NOMO-1 treated with DMSO at 0.1 percent for 48 hours (cell line): Measurements from ENCODE around the gene HOXA10.

ENCODE experiments used
- DNase-seq: peaks from one replicate; lab custom pipeline; 2025; ENCODE audit not compliant: unreplicated experiment; lab: John Stamatoyannopoulos, UW

Gene HOXA10

DNA sequence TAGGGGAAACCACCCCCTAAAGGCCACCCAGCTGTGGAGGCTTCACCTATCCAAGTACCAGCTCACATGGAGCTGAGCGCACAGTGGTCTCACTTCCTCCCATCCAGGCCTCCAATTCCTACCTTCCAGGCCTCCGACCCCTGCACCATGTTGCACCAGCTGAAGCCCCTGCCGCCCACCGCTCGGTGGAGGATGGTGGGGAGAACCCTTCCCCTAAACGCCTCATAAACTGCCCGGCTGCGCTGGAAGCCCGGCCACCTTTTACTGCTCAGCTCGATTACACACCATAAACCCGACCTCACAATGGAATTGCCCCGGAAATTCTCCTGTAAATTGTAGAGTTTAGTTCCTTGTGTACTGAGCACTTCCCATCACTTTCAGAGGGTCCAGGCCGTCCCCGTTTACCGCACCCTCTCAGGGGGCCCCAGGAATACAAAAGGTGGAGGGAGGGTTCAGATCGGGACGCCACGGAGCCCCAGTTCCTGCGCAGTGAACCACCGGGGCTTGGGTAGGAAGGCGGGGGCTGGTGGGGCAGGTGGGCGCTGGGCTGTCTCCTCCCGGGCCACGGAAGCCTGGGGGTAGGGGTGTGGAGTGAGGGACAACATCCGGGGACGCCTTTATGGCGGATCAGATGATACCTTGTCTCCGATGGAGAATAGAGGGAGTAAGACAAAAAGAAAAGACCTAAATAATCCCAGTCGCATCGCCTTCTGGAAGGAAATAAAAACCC is 16.3 kb downstream of the HOXA10 start:
- no peak for DNase-seq

GRCh38 chr7:27156916-27157701 is 17.0 kb downstream of the HOXA10 start:
- DNase-seq: no peak

GRCh38 chr7:27156508-27156898 is 17.6 kb downstream of the HOXA10 start, which contains the start of gene HOXA7:
Gene HOXA7 (minus strand): TSS chr7:27156675. CDS start chr7:27156545, 130 bp downstream.
- DNase-seq: peak; percentile 75

GRCh38 chr7:27155816-27156507 is 18.2 kb downstream of the HOXA10 start:
- DNase-seq: no peak

GRCh38 chr7:27154901-27155815 is 19.0 kb downstream of the HOXA10 start:
- DNase-seq: no peak

GRCh38 chr7:27154369-27154768 is 19.8 kb downstream of the HOXA10 start:
- DNase-seq: no peak

DNA sequence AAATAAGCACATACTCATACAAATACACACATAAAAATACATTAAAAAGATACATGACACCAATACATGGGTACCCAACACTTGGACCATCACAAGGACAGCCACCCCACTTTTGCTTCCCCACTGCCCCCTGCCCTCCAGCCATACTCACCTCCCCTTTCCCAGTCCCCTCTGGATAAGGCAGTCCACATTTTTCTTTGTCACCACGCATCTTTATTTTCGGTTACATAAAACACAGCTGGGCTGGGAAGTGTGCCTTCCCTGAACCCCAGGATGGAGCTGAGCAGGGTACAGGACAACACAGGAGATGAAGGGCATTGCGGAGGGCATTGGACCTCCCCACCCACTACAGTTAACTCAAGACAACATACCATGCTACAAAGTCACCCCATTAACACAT is 20.6 kb downstream of the HOXA10 start:
- no peak for DNase-seq

DNA sequence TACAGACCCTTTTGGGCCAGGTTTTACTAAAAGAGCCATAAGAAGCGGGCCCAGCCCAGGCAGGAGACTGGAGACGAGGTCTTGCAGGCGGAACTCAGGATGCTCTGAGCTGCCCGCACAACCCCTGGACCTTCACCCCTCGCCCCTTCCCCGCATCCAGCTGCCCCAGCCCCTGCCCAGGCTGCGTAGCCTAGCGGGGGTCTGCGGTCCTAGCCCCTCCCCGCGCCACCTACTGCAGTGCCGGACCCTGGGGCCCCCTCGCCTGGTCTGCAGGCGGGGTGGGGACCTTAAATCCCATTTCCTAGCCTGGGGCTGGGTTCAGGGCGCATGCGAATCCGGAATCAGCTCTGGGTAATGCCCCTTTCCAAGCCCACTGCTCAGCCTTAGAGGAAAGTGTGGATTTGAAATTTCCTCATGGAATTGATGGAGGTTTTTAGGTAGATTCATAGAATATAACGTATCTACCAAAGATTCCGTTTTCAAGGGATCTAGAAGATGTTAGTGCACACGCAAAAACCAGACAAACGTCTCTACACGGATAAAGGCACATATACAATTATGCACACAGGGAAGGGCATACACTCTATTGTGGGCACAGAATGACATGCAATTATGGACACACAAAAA is 21.2 kb downstream of the HOXA10 start:
- DNase-seq: no peak

DNA sequence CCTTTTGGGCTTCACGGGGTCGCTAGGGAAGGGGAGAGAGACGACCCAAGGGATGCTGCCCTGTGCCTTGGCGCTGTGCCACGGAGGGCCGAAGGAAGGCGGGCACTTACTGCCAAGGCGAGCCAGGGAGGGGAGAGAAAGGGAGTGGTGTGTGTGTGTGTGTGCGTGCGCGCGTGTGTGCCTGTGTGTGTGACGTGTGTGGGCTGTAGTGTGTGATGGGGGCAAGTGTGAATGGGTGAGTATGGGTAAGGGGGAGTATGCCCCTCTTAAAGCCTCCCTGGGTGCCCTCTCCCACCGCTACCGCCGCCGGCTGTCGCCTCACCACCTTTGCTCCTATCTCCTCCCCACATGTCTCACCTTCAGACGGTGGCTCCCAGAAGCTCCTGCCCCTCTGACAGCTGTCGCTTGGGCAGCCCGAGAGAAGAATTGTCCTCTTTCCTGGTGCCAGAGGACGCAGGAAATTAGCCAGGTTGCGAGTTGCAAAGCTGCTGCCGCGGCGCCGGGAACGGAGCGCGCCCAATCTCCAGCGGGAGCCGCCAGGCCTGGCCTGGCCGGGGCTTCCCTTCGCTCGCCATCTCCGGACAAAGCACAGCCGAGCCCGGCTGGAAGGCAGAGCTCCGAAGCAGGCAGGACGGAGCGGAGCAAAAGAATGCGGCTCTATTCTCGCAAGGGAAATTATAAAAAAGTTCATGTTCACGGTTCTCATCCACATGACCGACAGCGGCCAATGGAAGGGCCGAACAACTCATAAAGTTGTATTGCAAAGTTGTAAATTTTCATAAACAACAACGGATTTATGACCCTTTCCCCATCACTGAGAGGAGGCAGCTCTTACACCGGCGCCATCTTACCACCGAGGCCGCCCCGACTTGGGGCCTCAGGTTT is 21.9 kb downstream of the HOXA10 start, which contains the start of gene HOXA3:
Gene HOXA3 (minus strand): TSS at position 653 of the 885 bp plus-strand sequence. CDS start 41,943 bp downstream, outside the sequence.
- peak; percentile 87 for DNase-seq

DNA sequence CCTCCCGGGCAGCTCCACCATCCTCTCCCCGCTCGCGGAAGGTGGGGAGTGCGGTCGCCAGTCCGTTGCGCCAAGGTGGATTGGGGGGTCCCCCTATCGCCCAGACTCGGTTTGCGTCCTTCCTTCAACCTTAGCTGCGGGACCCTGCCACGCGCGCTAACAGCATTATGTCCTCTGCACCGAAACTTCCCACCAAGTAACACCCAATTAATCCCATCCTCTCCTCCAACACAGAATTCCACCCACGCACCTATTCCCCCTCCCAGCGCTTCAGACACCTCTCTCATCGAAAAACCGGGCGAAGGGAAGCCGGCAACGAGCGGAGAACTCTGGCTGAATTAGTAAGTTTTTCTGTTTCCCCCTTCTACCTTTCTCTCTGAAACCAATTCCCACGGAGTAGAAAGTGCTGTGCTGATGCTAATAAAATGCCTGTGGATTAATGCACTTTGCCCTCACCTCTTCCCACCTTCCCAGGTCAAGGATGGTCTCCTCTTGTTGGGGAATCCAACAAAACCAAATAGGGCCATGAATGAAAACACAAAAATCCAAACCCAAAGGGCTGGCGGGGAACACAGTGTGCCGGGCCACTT is 22.7 kb downstream of the HOXA10 start:
- no peak for DNase-seq

GRCh38 chr7:27150568-27151340 is 23.4 kb downstream of the HOXA10 start:
- peak; percentile 59 for DNase-seq

DNA sequence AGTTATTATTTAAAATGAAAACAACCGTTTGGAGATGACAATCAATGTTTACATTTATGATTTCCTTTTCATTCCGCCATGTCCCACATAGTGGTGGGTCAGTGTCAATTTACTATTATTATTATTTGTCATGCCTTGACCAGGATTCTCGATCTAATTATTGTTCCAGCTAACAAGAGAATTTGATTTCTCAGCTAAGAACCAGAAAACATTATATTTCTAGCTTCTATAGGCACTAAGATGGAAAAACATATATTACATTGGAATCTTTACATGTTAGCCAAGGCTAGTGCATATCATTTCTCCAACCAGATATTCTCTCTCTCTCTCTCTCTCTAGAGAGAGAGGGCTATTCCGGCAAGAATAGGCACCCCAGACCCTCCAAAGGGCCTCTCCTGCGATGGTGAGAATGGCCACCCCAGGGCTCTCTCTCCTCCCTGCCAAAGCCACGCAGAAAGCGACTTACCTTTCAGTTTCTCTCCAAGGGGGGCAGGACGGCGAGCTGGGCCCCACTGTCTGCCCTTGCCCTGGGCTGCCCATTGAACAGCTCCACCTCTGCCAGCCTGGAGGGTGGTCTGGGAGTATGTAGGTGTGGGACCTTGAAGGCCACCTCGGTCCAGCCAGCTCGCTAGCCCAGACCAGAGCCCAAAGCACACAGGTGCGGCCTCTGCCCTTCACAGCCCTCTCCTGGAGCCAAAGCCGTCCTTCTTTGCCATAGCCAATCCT is 24.1 kb downstream of the HOXA10 start:
- DNase-seq: no peak

GRCh38 chr7:27148756-27149641 is 25.1 kb downstream of the HOXA10 start:
- DNase-seq: no peak

DNA sequence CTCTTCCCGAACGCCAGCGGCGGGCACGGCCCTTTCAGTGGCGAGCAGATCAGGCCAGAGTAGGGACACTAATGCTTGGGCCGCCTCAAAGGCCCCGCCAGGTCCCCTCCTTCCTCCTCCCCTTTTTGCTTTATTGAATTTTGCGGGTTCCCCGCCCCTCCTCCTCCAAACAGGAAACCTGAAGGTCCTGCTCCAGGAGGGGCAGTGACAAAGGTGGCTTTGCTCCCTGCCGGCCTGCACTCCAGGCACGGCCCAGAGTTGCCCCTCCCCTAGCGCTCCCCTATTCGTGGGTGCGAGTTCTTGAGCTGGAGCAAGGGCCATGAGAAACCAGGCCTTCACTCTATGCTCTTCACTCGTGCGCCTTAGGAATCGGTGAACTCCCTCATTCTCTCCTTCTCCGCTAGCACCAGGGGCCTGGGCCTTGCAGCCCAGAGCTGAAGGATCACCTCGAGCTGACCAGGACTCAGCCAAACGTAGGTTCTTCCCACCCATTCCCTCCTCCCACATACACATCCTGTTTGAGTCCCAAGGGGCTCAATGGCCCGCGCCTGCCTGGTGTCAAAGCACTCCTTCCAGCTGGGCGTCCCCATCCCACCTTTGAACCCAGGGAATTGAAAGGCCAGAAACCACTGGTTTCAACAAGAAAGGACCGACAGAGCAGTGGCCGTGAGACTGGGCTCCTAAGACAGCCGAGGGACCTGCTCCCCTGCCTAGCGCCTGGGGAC is 25.9 kb downstream of the HOXA10 start:
- no peak for DNase-seq

DNA sequence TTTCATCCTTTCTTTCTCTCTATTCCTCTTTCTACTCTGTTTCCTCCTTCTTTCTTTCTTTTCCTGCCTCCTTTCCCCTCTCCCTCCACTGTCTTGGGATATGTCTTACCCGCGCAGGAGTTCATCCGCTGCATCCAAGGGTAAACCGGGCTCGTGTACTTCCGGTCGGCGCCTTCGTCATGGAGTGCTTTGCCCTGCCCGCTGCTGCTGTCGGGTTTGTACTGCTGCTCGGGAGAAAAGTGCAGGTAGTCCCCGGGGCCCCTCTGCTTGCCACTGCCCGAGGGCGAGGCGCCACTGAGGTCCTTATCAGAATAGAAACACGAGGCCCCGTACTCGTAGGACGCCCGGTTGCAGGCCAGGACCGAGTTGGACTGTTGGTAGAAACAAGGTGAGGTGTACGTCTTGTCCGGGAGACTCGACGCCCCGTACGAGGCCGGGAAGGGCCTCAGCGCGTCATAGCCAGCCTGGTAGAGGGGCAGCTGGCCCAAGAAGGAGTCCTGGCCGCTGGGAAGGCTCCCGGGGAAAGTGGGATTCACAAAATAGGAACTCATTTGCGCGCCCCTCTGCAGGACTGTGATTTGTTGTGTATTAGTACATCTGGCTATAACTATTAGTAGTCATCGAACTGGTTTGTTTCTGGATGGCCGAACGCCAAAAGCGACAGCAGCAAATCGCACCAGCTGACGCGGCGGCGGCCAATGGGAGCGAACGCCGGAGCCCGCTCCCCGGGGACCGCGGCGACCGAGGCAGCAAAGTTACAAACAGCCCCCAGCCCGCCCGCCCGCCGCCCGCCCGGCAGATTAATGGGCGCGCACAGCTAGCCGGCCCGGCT is 26.7 kb downstream of the HOXA10 start, which contains the start of gene HOXA6:
Gene HOXA6 (minus strand): TSS at position 576 of the 832 bp plus-strand sequence. CDS start 25 bp downstream, at position 551.
- no peak for DNase-seq
